COLO668 (cell line): ENCODE measurements around the gene ESPL1.

Experiments
- DNase-seq: peaks from one replicate; lab custom pipeline; 2025; ENCODE audit not compliant: unreplicated experiment; lab: John Stamatoyannopoulos, UW

Gene ESPL1

DNA sequence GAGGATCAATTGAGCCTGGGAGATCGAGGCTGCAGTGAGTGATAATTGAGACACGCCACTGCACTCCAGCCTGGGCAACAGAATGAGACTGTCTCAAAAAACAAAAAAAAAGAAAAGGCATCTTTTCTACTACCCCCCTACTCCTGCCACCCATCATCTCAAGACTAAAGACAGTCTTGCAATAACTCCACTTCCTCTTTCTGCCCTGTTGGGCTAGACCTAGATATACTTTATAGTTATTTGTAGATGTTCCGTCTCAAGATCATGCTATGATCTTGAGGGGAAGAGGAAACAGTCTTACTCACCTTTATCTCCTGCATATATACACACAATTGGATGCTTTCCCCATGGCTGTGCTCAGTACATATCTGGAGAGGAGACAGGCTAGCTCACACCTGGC lies 12.1 kb upstream of the ESPL1 start:
- no peak for DNase-seq

DNA sequence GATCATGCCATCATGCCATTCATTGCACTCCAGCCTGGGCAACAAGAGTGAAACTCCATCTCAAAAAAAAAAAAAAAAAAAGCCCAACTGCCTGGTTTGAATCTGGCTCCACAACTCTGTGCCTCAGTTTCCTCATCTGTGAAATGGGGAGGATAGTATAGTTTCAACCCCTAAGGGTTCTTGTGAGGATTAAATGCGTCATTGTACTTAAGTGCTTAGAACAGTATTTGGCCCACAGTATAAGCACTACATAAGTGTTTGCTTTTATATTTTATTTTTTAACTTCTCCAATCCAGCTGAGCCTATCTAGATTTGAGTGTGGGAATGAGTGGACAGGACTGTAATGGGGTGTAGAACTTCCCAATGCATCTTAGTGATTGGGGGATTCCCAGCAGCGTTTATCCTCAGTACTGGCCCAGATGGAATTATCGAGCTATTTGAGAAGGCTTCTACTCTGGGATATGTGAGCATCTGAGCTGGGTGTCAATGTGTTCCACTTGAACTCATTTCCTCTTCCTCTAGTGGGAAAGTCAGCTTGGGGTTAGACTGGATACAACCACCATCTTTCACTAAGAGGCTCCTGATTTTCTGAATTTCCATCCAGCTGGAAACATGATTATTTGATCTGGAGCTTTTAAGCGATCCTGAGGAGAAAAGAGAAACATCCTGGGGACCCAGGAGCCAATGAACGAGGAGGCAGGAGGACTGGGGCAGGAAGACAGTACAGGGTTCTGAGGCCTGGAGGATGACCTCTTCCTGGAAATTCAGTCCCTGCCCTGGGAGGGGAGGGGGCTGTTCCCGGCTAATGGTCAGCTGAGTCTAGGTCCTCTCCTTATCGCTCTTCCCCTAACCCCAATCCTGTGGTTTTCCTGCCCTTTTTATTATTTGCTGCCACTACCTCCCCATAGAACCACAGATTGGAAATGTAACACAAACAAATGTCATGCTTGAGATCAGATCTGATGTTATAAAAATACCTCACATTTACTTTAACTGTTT lies 9.3 kb upstream of the ESPL1 start:
- DNase-seq = no peak

DNA sequence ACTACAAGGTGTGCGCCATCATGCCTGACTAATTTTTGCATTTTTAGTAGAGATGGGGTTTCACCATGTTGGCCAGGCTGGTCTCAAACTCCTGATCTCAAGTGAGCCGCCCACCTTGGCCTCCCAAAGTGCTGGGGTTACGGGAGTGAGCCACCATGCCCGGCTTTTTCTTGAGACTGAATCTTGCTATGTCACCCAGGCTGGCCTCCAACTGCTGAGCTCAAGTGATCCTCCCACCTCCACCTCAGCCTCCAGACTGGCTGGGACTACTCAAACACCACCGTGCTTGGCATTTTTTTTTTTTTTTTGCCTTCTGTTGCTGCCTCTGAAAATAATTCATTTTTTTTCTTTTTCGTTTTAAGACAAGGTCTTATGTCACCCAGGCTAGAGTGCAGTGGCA lies 8.2 kb upstream of the ESPL1 start:
- no peak for DNase-seq

DNA sequence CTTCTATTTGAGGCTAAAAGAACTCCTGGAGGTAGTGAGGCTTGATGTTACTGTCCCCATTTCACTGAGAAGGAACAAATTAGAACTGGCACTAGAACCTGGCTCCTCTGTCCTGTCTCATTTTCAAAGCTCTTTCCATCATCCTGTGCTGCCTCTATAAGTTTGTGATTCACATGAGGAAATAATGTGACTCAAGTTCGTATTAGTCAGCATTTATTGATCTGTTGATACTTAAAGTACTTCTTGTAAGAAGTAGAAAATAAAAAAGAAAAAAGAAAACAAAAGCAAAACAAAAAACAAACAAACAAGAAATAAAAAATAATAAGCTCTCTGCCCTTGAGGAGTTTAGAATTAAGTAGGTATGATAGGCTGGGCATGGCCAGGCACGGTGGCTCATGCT lies 2.3 kb upstream of the ESPL1 start:
- no peak for DNase-seq

DNA sequence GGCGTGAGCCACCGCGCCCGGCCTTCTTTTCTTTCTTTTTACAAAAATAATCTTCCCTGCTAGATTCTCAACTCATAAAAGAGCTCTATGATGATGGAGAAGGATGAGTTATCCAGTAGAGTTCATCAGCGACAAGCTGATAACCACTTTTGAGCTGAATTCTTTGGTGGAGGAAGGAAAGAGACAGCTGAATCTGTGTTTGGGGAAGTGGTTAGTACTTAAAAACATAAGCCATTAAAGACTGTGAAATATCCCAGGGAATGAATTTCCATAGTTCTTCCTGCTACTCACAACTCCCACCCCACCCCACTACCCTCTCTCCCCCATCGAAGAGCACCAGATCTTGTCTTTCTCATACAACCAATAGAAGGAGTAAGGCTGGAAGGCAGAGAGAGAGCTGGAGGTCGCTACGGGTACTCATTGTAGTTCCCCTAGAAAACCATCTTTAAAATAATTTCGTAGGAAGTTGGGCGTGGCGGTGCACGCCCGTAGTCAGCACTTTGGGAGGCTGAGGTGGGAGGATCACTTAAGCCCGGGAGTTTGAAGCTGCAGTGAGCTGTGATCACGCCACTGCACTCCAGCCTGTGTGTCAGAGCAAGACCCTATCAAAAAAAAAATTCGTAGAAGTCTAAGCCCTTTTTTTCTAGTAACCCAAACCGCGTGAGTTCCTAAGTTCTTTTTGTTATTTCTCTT lies 647 bp upstream of the ESPL1 start:
- DNase-seq = no peak

DNA sequence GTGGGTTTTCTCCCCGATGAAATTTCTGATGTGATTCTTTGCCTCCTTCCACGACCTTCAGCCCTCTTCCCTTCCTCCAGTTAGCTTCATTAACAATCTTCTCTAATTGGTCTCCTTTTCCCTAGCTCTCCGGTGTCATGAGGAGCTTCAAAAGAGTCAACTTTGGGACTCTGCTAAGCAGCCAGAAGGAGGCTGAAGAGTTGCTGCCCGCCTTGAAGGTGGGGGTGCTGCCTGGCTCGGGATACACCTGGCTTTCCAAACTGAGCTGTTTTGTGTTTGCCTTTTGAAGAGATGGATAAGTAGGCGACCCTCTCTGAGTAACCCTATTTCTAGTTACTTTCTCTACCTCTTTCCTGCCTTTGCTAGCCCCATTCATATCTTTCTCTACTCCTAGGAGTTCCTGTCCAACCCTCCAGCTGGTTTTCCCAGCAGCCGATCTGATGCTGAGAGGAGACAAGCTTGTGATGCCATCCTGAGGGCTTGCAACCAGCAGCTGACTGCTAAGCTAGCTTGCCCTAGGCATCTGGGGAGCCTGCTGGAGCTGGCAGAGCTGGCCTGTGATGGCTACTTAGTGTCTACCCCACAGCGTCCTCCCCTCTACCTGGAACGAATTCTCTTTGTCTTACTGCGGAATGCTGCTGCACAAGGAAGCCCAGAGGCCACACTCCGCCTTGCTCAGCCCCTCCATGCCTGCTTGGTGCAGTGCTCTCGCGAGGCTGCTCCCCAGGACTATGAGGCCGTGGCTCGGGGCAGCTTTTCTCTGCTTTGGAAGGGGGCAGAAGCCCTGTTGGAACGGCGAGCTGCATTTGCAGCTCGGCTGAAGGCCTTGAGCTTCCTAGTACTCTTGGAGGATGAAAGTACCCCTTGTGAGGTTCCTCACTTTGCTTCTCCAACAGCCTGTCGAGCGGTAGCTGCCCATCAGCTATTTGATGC lies 797 bp downstream of the ESPL1 start:
- DNase-seq = peak; percentile 2

DNA sequence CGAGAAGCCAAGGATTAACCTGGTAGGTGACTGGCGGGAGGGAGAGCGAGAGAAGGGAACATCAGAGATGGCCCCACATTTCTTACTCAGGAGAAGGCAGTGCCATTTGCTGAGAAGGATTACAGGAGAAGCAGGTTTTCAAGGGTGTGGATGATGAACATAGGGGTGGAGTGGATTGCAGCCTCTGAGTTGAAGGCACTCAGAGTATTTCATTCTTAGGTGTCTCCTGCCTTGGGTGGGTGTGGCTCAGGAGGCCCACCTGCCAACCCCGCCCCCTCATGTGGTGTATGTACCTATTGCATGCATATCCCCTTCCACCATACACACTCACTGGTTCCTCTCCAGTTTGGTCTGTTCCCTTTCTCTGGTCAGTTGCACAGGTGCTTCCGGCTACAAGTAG lies 6.3 kb downstream of the ESPL1 start:
- DNase-seq = no peak

DNA sequence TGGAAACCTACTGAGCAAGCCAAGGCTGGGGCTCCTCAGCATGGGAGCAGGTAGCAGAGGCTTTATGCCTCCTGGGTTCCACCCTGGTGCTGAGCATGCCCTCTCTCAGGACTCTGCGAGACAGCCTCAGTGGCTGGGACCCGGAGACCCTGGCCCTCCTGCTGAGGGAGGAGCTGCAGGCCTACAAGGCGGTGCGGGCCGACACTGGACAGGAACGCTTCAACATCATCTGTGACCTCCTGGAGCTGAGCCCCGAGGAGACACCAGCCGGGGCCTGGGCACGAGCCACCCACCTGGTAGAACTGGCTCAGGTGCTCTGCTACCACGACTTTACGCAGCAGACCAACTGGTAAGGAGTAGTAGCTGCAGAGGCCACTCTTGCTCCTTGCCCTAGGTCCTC lies 8.4 kb downstream of the ESPL1 start:
- DNase-seq = no peak

DNA sequence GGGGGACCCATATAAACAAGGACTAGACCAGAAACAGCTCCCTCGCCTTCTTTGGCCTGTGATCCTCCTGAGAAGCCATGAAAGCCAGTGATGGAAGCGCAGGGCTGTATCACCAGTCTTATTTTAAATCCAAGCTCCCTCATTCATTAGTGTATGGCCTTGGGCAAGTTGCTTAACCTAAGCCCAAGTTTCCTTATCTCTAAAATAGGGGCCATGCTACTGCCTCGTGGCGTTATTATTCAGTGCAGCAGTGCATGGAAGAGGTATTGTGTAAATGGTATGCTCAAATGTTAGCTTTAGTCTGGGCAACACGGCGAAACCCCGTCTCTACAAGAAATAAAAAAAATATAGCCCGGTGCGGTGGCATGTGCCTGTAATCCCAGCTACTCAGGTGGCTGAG lies 9.9 kb downstream of the ESPL1 start:
- no peak for DNase-seq

DNA sequence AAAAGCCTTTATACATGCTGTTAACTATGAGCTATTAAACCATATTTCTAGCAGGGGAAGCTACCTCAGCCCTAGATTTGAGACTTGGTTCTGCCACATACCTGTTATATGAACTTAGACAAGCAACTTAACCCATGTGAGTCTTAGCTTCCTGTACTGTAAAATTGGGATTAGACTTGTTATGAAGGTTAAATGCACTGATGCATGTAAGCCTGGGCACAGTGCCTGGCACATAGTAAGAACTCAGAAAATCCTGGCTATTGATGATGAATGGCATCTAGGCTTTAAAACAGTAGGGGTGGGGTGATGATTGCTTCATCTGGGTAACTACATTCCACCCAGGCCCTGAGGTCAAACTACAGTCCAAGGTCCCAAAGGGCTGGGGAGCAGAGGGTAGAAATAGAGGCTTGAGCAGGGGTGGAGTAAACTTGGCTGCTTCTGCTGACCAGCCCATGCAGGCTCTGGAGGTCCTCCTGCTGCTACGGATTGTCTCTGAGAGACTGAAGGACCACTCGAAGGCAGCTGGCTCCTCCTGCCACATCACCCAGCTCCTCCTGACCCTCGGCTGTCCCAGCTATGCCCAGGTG lies 11.3 kb downstream of the ESPL1 start:
- DNase-seq = no peak

DNA sequence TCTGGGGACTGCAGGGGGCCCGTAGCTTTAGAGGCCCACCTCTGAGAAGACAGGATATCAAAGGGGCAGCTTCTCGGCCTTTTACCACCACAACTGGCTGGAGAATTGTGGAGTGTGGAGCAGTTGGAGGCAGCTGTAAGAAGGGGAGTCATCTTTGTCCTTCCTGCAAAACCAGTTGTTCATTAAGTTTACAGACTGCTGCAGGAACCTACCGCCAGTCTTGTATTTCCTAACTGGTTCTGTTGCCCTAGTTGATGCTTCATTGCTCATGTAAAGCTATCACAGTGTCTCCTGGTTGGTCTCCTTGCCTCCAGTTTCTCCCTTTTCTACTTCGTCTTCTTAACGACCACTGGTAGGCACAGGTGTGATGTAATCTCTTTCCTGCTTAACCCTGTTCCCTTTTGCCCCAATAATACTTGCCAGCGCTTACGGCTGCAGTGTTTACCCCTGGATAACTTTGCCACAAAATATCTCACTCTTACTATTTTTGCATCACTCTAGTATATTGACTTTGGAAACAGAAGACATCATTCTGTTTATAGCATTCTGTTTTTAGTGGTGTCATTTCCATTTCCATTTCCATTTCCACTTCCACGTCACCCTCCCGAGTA lies 11.9 kb downstream of the ESPL1 start:
- no peak for DNase-seq

DNA sequence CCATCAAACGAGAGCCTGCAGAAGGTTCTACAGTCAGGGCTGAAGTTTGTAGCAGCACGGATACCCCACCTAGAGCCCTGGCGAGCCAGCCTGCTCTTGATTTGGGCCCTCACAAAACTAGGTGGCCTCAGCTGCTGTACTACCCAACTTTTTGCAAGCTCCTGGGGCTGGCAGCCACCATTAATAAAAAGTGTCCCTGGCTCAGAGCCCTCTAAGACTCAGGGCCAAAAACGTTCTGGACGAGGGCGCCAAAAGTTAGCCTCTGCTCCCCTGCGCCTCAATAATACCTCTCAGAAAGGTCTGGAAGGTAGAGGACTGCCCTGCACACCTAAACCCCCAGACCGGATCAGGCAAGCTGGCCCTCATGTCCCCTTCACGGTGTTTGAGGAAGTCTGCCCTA lies 18.3 kb downstream of the ESPL1 start:
- DNase-seq = no peak

DNA sequence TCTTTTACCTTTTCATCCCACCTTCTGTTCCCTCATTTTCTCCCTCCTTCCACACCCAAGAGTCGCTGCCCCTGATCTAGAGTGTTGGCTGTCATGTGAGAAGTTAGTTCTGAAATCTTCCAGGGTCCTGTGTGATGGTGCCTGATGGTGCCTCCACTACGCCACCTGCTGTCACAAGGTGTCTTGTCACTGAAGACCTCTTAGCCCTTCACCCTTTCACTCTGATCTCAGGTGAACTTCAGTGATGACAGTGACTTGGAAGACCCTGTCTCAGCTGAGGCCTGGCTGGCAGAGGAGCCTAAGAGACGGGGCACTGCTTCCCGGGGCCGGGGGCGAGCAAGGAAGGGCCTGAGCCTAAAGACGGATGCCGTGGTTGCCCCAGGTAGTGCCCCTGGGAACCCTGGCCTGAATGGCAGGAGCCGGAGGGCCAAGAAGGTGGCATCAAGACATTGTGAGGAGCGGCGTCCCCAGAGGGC lies 19.7 kb downstream of the ESPL1 start:
- DNase-seq = peak; percentile 40

DNA sequence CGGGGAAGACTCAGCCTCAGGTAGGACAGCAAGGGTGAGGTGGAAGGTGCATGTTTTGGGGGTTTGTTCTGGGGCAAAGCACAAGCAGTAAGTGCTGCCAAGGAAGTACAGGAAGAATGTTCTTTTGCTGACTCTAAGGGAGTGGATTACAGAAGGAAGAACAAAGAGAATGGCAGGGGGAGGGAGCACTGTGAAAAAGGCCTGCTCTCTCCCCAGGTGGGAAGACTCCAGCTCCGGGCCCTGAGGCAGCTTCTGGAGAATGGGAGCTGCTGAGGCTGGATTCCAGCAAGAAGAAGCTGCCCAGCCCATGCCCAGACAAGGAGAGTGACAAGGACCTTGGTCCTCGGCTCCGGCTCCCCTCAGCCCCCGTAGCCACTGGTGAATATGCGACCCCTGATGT lies 20.2 kb downstream of the ESPL1 start:
- DNase-seq = no peak

DNA sequence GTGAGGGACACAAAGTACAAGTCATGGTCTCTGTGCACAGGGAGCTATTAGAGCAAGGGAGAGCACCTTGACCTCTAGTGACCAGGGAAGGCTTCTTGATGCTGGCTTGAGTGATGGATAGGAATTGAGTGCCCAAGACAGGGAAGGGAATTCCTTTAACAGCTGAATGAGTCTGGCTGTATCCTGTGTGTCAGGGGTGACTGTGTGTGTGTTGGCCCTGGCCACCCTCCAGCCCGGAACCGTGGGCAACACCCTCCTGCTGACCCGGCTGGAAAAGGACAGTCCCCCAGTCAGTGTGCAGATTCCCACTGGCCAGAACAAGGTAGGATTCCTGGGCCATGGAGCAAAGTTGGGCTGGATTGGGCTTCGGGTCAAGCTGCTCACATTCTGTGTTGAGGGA lies 21.8 kb downstream of the ESPL1 start:
- DNase-seq = no peak

DNA sequence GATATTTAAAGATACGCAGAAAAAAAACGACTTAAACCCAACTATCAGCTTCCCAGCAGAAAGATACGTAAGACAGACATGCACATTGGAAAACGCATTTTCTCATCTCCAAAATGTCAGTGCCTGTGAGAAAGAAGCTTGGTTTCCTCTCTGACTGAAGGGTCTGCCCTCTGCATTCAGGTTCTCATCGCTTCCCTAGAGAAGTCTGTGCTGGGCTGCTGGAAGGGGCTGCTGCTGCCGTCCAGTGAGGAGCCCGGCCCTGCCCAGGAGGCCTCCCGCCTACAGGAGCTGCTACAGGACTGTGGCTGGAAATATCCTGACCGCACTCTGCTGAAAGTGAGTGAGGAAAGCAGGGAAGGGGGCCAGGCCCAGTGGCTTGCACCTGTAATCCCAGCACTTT lies 22.6 kb downstream of the ESPL1 start:
- DNase-seq = no peak

DNA sequence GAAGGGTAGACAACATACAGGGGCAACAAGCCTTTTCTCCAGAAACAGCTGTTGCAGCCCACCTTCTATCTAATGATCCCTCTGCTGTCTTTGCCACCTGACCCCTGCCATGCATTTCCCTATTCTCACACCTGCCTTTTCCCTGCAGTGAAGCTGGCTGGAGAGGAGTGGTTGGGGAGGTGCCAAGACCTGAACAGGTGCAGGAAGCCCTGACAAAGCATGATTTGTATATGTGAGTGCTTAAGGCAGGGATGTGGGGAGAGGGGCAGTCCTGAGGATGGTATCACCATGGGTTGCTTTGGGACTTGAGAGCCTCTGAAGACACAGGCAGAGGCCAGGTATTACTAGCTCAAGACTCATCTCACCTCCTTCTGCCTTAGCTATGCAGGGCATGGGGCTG lies 24.3 kb downstream of the ESPL1 start:
- DNase-seq = peak; percentile 82

DNA sequence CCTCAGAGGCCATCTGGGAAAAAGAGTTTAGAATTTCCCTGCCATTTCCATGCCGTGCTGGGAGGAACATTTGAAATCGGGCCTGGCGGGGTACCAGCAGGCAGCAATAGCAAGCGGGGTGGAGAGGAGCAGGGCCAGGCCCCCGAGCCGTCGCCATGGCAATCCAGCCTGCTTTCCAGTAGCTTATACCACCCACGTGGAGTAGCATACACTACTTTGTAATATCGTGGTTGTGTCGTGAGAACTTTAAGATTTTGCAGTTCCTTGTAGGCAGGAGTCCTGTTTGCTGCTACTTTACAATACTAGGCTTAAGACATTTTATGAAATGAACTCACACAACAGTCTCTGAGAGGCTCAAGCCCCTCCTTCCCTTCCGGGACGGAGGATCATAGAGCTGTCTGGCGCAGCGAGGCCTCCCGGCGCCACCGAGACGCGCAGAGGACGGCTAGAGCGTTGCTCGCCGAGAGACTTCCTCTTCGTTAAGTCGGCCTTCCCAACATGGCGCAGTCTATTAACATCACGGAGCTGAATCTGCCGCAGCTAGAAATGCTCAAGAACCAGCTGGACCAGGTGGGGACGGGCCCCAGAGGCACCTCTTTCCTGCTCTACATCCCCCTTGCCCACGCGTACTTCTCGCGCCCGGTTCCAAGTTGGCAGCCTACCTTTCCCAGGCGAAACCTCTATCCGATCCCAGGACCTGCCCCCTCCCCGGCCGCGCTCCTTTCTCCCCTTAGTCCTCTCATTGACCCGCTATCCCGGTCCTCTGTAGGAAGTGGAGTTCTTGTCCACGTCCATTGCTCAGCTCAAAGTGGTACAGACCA lies 27.2 kb downstream of the ESPL1 start, which contains the start of gene PFDN5:
Gene PFDN5, plus strand, starts transcription at position 473 of the 821 bp plus-strand sequence. Its CDS starts 26 bp downstream, at position 499.
- peak; percentile 85 for DNase-seq

DNA sequence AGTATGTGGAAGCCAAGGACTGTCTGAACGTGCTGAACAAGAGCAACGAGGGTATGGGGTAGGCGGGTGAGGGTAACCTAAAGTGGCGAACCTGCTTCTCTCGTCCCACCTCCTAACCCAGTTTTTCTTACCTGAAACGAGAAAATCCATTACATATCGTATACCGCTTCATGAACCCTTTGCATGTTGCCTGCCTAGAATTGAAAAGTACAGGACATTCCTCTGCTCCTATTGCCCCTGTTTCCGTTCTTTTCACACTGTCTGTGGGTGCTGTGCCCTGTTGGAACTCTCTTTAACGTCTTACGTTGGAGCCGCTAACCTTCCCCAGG lies 27.8 kb downstream of the ESPL1 start:
- no peak for DNase-seq
